Measurements from ENCODE around the gene ARID1A.

Gene ARID1A

DNA sequence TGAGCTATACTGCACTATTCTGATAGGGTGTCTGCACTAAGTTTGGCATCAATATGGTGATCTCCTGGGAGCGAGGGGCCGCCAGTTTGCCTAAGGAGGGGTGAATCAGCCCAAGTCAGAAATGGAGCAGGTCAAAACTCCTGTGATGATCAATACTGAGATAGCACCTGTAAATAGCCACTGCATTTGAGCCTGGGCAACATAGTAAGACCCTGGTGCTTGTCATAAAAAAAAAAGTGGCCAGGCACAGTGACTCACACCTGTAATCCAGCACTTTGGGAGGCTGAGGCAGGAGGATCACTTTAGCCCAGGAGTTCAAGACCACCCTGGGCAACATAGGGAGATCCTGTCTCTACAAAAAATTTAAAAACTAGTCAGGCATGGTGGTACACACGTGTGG lies 119.1 kb downstream of the ARID1A start:
- H3K27ac Mint-ChIP-seq = no peak overlapping the region
- DNase-seq = no peak
- no peaks in the 10 kb centered on the region for H3K9me3 Mint-ChIP-seq
- H3K4me3 Mint-ChIP-seq = no peak overlapping the region
- H3K27me3 Mint-ChIP-seq = no peaks in the 10 kb centered on the region
- no peaks in the 10 kb centered on the region for H3K36me3 Mint-ChIP-seq (ENCODE audit: low read depth)
- peaks cover 26% of the 10 kb centered on the region for H3K4me1 Mint-ChIP-seq (ENCODE audit: low read depth)

DNA sequence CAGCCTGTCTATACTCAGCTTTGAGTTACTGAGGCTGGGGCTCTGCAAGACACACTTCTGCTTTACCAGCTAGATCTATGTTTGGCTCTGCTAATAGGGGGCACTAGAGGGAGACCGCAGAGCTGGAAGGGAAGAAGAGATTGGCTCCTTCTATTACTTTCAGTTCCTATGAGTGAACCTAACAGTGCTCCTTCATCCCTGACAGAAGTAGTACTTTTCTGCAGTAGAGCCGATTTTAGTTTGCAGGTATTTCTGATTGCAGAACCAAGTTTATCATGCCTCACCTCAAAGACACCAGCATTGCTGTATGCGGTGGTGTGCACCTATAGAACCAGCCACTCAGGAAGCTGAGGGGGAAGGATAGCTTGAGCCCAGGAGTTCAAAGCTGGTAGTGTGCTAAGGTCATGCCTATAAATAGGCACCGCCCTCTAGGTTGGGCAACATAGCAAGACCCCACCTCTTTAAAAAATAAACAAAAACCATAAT lies 125.0 kb downstream of the ARID1A start:
- no peak for DNase-seq
- H3K4me3 Mint-ChIP-seq = peak overlapping the region; percentile 41
- H3K27me3 Mint-ChIP-seq = no peaks in the 10 kb centered on the region
- peak overlapping the region; percentile 63 for H3K27ac Mint-ChIP-seq
- no peaks in the 10 kb centered on the region for H3K9me3 Mint-ChIP-seq
- H3K4me1 Mint-ChIP-seq (ENCODE audit: low read depth) = peaks cover 26% of the 10 kb centered on the region
- no peaks in the 10 kb centered on the region for H3K36me3 Mint-ChIP-seq (ENCODE audit: low read depth)

GRCh38 chr1:26822737-26823395 lies 127.1 kb downstream of the ARID1A start:
- H3K36me3 Mint-ChIP-seq (ENCODE audit: low read depth) = peaks cover 13% of the 10 kb centered on the region
- H3K9me3 Mint-ChIP-seq = no peaks in the 10 kb centered on the region
- no peak overlapping the region for H3K4me3 Mint-ChIP-seq
- H3K4me1 Mint-ChIP-seq (ENCODE audit: low read depth) = peaks cover 36% of the 10 kb centered on the region
- no peaks in the 10 kb centered on the region for H3K27me3 Mint-ChIP-seq
- peak overlapping the region; percentile 1 for H3K27ac Mint-ChIP-seq
- DNase-seq = no peak

DNA sequence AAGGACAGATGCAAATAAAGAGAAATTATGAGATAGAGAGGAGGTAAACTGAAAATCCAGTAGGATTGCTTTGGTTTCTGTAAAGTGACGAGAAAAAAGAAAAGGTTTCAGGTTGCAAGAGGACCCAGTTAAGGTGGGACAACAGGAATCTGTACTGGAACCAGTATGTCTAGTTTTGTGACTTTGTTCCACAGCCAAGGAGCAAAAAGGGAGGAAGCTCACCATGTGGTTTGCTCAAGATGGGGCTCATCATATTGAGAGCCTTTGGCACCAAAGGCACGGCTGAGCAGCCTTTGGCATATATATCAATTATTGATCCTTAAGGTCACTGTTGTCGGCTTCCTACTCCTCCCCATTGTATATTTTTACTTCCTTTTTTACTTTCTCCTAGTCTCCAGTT lies 128.9 kb downstream of the ARID1A start:
- Mint-ChIP-seq H3K4me3 (no peak overlapping the region), H3K9me3 (no peaks in the 10 kb centered on the region), H3K4me1 (ENCODE audit: low read depth) (peaks cover 55% of the 10 kb centered on the region), H3K27ac (peak overlapping the region; percentile 96), H3K27me3 (no peaks in the 10 kb centered on the region), H3K36me3 (ENCODE audit: low read depth) (peaks cover 31% of the 10 kb centered on the region)
- no peak for DNase-seq

GRCh38 chr1:26826261-26827105 lies 130.7 kb downstream of the ARID1A start, which contains the start of gene ZDHHC18:
ZDHHC18 (plus strand) TSS chr1:26826688; CDS start chr1:26826805, 117 bp downstream.
- H3K27ac Mint-ChIP-seq = peak within 1 kb of the TSS; percentile 98
- H3K9me3 Mint-ChIP-seq = no peaks in the 10 kb centered on the region
- H3K27me3 Mint-ChIP-seq = no peaks in the 10 kb centered on the region
- peak within 1 kb of the TSS; percentile 97 for H3K4me3 Mint-ChIP-seq
- peaks cover 48% of the 10 kb centered on the region for H3K36me3 Mint-ChIP-seq (ENCODE audit: low read depth)
- peaks cover 59% of the 10 kb centered on the region for H3K4me1 Mint-ChIP-seq (ENCODE audit: low read depth)
- peak; percentile 87 for DNase-seq

DNA sequence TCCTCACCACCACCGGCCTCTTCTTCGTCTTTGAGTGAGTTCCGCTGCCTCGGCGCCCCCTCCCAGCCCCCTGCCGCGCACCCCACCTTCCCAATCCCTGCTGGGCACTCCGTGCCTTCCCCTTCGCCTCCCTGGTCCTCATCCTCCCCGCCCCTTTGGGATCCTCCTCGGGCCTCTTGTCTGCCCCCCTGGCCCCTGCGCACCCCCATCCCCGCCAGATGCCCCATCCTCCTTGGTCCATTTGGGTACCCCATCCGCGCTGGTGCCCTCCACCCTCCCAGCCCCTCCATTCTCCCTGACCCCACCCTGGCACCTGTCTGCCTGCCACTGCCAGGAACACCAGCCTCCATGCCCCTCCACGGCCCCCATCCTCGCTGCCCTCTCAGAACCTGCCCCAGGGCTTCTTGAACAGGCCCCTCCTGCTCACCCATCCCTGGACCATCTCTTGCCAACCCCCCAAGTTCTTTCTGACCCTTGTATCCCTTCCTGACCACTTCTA lies 131.3 kb downstream of the ARID1A start:
- Mint-ChIP-seq H3K4me1 (ENCODE audit: low read depth) (peaks cover 64% of the 10 kb centered on the region), H3K27ac (peak overlapping the region; percentile 98), H3K9me3 (no peaks in the 10 kb centered on the region), H3K36me3 (ENCODE audit: low read depth) (peaks cover 54% of the 10 kb centered on the region), H3K4me3 (peak overlapping the region; percentile 97), H3K27me3 (no peaks in the 10 kb centered on the region)
- DNase-seq = peak; percentile 51

DNA sequence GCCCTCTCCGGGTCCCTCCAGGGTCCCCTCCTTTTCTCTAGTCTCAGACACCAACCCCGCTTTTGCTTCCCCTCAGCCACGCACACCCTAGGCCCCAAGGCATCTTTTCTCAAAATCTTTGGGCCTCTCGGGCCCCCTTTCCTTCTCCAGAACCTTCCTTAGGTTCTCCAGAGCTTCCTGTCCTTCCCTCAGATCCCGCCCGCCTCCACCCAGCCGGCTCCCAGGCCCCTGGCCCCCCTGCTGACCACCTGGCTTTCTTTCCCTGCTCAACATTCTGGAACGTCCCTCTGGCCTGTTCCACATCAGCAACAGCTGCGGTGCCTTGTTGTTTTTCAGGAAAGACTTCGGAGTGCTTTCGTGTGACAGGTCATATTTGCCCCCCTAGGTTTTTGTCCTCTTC lies 131.8 kb downstream of the ARID1A start:
- DNase-seq = no peak
- H3K4me1 Mint-ChIP-seq (ENCODE audit: low read depth) = peaks cover 70% of the 10 kb centered on the region
- no peaks in the 10 kb centered on the region for H3K27me3 Mint-ChIP-seq
- H3K4me3 Mint-ChIP-seq = peak overlapping the region; percentile 97
- H3K36me3 Mint-ChIP-seq (ENCODE audit: low read depth) = peaks cover 59% of the 10 kb centered on the region
- H3K9me3 Mint-ChIP-seq = no peaks in the 10 kb centered on the region
- peak overlapping the region; percentile 98 for H3K27ac Mint-ChIP-seq

- H3K4me1 Mint-ChIP-seq (ENCODE audit: low read depth) = peaks cover 73% of the 10 kb centered on the region
- H3K36me3 Mint-ChIP-seq (ENCODE audit: low read depth) = peaks cover 67% of the 10 kb centered on the region
- H3K27ac Mint-ChIP-seq = peak overlapping the region; percentile 98
- DNase-seq = no peak
- no peaks in the 10 kb centered on the region for H3K9me3 Mint-ChIP-seq
- H3K4me3 Mint-ChIP-seq = peak overlapping the region; percentile 97
- no peaks in the 10 kb centered on the region for H3K27me3 Mint-ChIP-seq
Measured at GRCh38 chr1:26828411-26828991, 132.7 kb downstream of the ARID1A start.

DNA sequence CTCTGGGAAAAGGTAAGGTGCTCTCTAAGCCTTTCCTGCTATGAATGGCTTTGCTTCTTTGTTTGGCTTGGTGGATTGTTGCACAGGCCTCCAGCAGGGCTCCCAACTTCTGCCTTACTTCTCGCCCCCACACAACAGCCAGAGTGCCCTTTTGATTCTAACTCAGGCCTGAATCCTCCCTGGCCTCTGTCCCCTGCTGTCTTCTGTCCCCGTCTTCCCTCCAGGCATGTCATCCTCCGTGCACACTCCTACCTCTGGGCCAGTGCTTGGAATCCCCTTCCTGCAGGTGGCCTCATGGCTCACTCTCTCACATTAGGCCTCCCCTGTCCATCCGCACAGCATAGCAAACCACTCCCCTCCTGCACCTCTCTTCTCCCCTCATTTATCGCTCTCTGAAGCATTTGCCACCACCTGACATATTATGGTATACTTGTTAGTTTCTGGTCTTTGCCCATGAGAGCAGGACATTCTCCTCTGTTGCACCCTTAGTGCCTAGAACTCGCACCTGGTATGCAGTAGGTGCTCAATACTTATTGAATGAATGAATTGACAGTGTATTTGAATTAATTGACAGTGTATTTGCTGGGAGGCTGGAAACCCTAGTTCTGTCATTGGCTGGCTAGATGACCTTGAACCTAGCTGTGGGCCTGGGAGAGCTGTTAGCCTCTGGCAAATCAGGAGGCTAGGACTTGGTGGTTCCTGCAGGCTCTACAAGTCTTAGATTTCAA lies 133.5 kb downstream of the ARID1A start:
- Mint-ChIP-seq H3K27me3 (no peaks in the 10 kb centered on the region), H3K36me3 (ENCODE audit: low read depth) (peaks cover 76% of the 10 kb centered on the region)
- no peak for DNase-seq

DNA sequence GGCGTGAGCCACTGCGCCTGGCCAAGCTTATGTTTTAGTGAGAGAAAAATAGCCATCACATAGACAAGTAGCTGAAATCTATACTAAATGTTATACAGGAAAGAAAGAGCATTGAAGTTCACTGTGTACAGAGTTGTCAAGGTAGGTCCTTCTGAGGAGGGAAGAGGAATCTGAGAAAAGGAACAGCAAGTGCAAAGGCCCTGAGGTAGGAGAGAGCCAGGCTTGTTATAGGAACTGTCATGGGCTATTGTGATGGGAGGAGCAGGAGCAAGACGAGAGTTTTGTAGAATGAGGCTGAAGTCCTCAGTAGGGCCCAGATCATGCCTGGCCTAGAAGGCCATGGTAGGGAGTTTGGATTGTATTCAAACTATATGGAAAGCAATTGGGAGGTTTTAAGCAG lies 135.2 kb downstream of the ARID1A start:
- H3K27ac Mint-ChIP-seq = peak overlapping the region; percentile 98
- H3K4me1 Mint-ChIP-seq (ENCODE audit: low read depth) = peaks cover 78% of the 10 kb centered on the region
- peaks cover 93% of the 10 kb centered on the region for H3K36me3 Mint-ChIP-seq (ENCODE audit: low read depth)
- H3K9me3 Mint-ChIP-seq = no peaks in the 10 kb centered on the region
- no peak overlapping the region for H3K4me3 Mint-ChIP-seq
- no peak for DNase-seq
- H3K27me3 Mint-ChIP-seq = no peaks in the 10 kb centered on the region

More for the DNA sequence above, 133.5 kb downstream of the ARID1A start:
- H3K9me3 Mint-ChIP-seq = no peaks in the 10 kb centered on the region
- peaks cover 82% of the 10 kb centered on the region for H3K4me1 Mint-ChIP-seq (ENCODE audit: low read depth)
- peak overlapping the region; percentile 98 for H3K27ac Mint-ChIP-seq
- H3K4me3 Mint-ChIP-seq = peak overlapping the region; percentile 97
